HL-60 (cell line): ENCODE data around the gene ST6GAL1.

ENCODE experiments used
- CTCF ChIP-seq: IDR thresholded peaks from one replicate; pipeline ENCODE4 v1.5.1; 2011; ENCODE audit warnings: low read length, control low read depth, inconsistent platforms; ENCODE audit not compliant: insufficient read depth
- POLR2AphosphoS5 ChIP-seq: IDR thresholded peaks from 2 replicates; pipeline ENCODE4 v1.6.1; 2012; ENCODE audit warnings: low read depth
- REST ChIP-seq: IDR thresholded peaks from 2 replicates; pipeline ENCODE4 v1.6.1; 2012; ENCODE audit warnings: low read depth; ENCODE audit not compliant: insufficient replicate concordance
- SPI1 ChIP-seq: IDR thresholded peaks from 2 replicates; pipeline ENCODE4 v1.6.1; 2012; ENCODE audit warnings: low read depth, mild to moderate bottlenecking, borderline replicate concordance

- TF ChIP-seq CTCF (no peak), SPI1 (no peak), POLR2AphosphoS5 (no peak), REST (no peak)
These were observed 154.3 kb downstream of the ST6GAL1 start for GRCh38 chr3:187084580-187084979.
